SK-N-SH (cell line): ENCODE results near the gene CRYBA2. TPM values are rescaled to one million over a fixed set of nuclear protein-coding genes. Genes with fewer than 3 reads are reported as not detected.

Experiments
- CTCF ChIA-PET: fragments of 300-600, 350-600 bp; formaldehyde crosslinking; extraction: SDS; loops from one replicate; lab custom pipeline; 2021; lab: Yijun Ruan, JAX
- POLR2A ChIA-PET: fragments of 350-600 bp; sonication (Branson Sonifier 250); formaldehyde crosslinking; extraction: SDS; loops from one replicate; lab custom pipeline; 2020; ENCODE audit warnings: antibody characterized with exemption, inconsistent platforms; lab: Yijun Ruan, JAX
- DNase-seq: peaks from one replicate; pipeline ENCODE4 v3.0.0; 2012
- H2AFZ ChIP-seq: fragments of 200-600 bp; sonication (generic); 2 replicates; pipeline ENCODE4 v1.8.1; 2016; ENCODE audit warnings: antibody characterized with exemption, mild to moderate bottlenecking, low read depth
- H3F3A ChIP-seq: fragments of 200-600 bp; sonication (generic); replicated peaks from 2 replicates; pipeline ENCODE3; 2016; ENCODE audit warnings: antibody characterized with exemption, mild to moderate bottlenecking; ENCODE audit not compliant: insufficient read depth
- H3K27ac ChIP-seq, 2 experiments: fragments of 200-500 bp in 1 of 2; fragments of 200-600 bp in 1 of 2; sonication (Bioruptor generic) in 1 of 2; sonication (generic), shearing (Covaris generic) in 1 of 2; 2 replicates each; pipeline versions ENCODE4 v1.5.1 to v1.6.1; 2014 to 2016; ENCODE audit warnings: low read depth in 2 of 2, inconsistent platforms in 1 of 2, low read length in 1 of 2, mild to moderate bottlenecking in 1 of 2, mixed read lengths in 1 of 2
- H3K27me3 ChIP-seq: fragments of 200-600 bp; sonication (generic), shearing (Covaris generic); 2 replicates; pipeline ENCODE4 v1.6.1; 2016; ENCODE audit warnings: mixed run types; ENCODE audit not compliant: insufficient read depth
- H3K36me3 ChIP-seq, 2 experiments: fragments of 200-500 bp in 1 of 2; fragments of 200-600 bp in 1 of 2; sonication (Bioruptor generic) in 1 of 2; sonication (generic) in 1 of 2; replicated peaks in 1 of 2; 2 replicates each; pipeline versions ENCODE3 to v1.5.1; 2014 to 2016; ENCODE audit warnings: low read length in 1 of 2, mild to moderate bottlenecking in 1 of 2; ENCODE audit not compliant: insufficient read depth in 2 of 2, control insufficient read depth in 1 of 2
- H3K4me1 ChIP-seq, 2 experiments: fragments of 200-500 bp in 1 of 2; fragments of 200-600 bp in 1 of 2; sonication (Bioruptor generic) in 1 of 2; sonication (generic), shearing (Covaris generic) in 1 of 2; 2 replicates each; pipeline versions ENCODE4 v1.5.1 to v1.6.1; 2014 to 2016; ENCODE audit warnings: low read depth in 1 of 2, low read length in 1 of 2, mixed run types in 1 of 2; ENCODE audit not compliant: insufficient read depth in 2 of 2, control insufficient read depth in 1 of 2
- H3K4me2 ChIP-seq: fragments of 200-600 bp; sonication (generic), shearing (Covaris generic); 2 replicates; pipeline ENCODE4 v1.6.1; 2017; ENCODE audit warnings: mixed run types
- H3K4me3 ChIP-seq, 2 experiments: fragments of 200-500 bp in 1 of 2; fragments of 200-600 bp in 1 of 2; sonication (Bioruptor generic) in 1 of 2; sonication (generic), shearing (Covaris generic) in 1 of 2; 2 replicates each; pipeline versions ENCODE4 v1.5.1 to v1.8.1; 2014 to 2016; ENCODE audit warnings: low read depth in 2 of 2, inconsistent platforms in 1 of 2, low read length in 1 of 2, mild to moderate bottlenecking in 1 of 2, mixed read lengths in 1 of 2, moderate library complexity in 1 of 2
- H3K79me2 ChIP-seq: fragments of 200-600 bp; sonication (generic); 2 replicates; pipeline ENCODE4 v1.8.1; 2017; ENCODE audit warnings: mild to moderate bottlenecking; ENCODE audit not compliant: insufficient read depth
- H3K9ac ChIP-seq: fragments of 200-600 bp; sonication (generic); 2 replicates; pipeline ENCODE4 v1.6.1; 2017; ENCODE audit warnings: mixed run types
- H3K9me2 ChIP-seq: fragments of 200-600 bp; sonication (generic); 2 replicates; pipeline ENCODE4 v1.6.1; 2017; ENCODE audit warnings: mixed run types
- H3K9me3 ChIP-seq: fragments of 200-600 bp; sonication (generic); 2 replicates; pipeline ENCODE4 v1.6.1; 2017; ENCODE audit warnings: mixed run types, mild to moderate bottlenecking, moderate library complexity
- H4K20me1 ChIP-seq: fragments of 200-600 bp; sonication (generic); 2 replicates; pipeline ENCODE4 v1.6.1; 2017; ENCODE audit warnings: mild to moderate bottlenecking, mixed run types; ENCODE audit not compliant: insufficient read depth
- ELF1 ChIP-seq: IDR thresholded peaks from 2 replicates; pipeline ENCODE4 v1.4.0; 2012
- EP300 ChIP-seq, 2 experiments: IDR thresholded peaks; 2 replicates each; pipeline versions ENCODE4 v1.4.0 to v1.6.1; 2012; ENCODE audit warnings: borderline replicate concordance in 1 of 2, low read depth in 1 of 2, low read length in 1 of 2
- EZH2phosphoT487 ChIP-seq: fragments of 200-600 bp; sonication (generic); IDR thresholded peaks from 2 replicates; pipeline ENCODE4 v1.6.1; 2017; ENCODE audit warnings: low read depth, mixed run types, mild to moderate bottlenecking, antibody characterized with exemption, moderate library complexity, borderline replicate concordance
- FOXJ3 ChIP-seq: sonication (generic); formaldehyde crosslinking; IDR thresholded peaks from 2 replicates; pipeline ENCODE4 v1.5.1; 2020; ENCODE audit warnings: mild to moderate bottlenecking, missing genetic modification reagents
- FOXM1 ChIP-seq: IDR thresholded peaks from 2 replicates; pipeline ENCODE4 v1.4.0; 2012; ENCODE audit warnings: low read depth, mild to moderate bottlenecking
- GABPA ChIP-seq: IDR thresholded peaks from 2 replicates; pipeline ENCODE4 v1.4.0; 2012; ENCODE audit warnings: low read depth, mild to moderate bottlenecking
- JUND ChIP-seq: IDR thresholded peaks from 2 replicates; pipeline ENCODE4 v1.4.0; 2012
- NFIC ChIP-seq: IDR thresholded peaks from 2 replicates; pipeline ENCODE4 v1.4.0; 2012; ENCODE audit warnings: borderline replicate concordance
- NRF1 ChIP-seq: IDR thresholded peaks from 2 replicates; pipeline ENCODE4 v1.6.1; 2012; ENCODE audit warnings: low read depth, mild to moderate bottlenecking, low read length
- POLR2AphosphoS5 ChIP-seq: IDR thresholded peaks from 2 replicates; pipeline ENCODE4 v1.6.1; 2012; ENCODE audit warnings: low read depth, low read length
- RXRA ChIP-seq: IDR thresholded peaks from 2 replicates; pipeline ENCODE4 v1.4.0; 2012; ENCODE audit warnings: low read depth, mild to moderate bottlenecking, borderline replicate concordance
- SMC3 ChIP-seq: IDR thresholded peaks from 2 replicates; pipeline ENCODE4 v1.6.1; 2012; ENCODE audit warnings: low read depth, low read length, improper control_type of control experiment
- TAF1 ChIP-seq: IDR thresholded peaks from 2 replicates; pipeline ENCODE4 v1.6.1; 2012; ENCODE audit warnings: low read depth, mild to moderate bottlenecking, low read length, moderate library complexity, borderline replicate concordance
- TCF12 ChIP-seq: IDR thresholded peaks from 2 replicates; pipeline ENCODE4 v1.4.0; 2012
- TEAD4 ChIP-seq: IDR thresholded peaks from 2 replicates; pipeline ENCODE4 v1.4.0; 2012; ENCODE audit warnings: mild to moderate bottlenecking, borderline replicate concordance; ENCODE audit not compliant: insufficient read depth
- WGBS: methylation state at CpG from one replicate; pipeline ENCODE4 v1.1.6; 2017; ENCODE audit warnings: low lambda C conversion rate; 5-methylcytosine and 5-hydroxymethylcytosine counted together
- polyA plus RNA-seq, 3 experiments: library from polyadenylated mRNA; depleted of rRNA; stranded (reverse); fragments of >200 nt; gene quantifications; 2 replicates each; pipeline ENCODE4 v1.2.3, GENCODE V29; 2012
- TF ChIP-seq, protein P1 (sequence below): IDR thresholded peaks from 2 replicates; pipeline ENCODE4; 2012
- TF ChIP-seq, protein P2 (sequence below): fragments of 200-600 bp; sonication (generic); IDR thresholded peaks from 2 replicates; pipeline ENCODE4 v1.6.1; 2017; ENCODE audit warnings: antibody characterized with exemption, mild to moderate bottlenecking, moderate library complexity
- TF ChIP-seq, protein P3 (sequence below): IDR thresholded peaks from 2 replicates; pipeline ENCODE4 v1.6.1; 2012; ENCODE audit warnings: mild to moderate bottlenecking, low read depth, low read length, moderate library complexity

Gene CRYBA2
- polyA plus RNA-seq, 1 of the 3 experiments (the other 2 are of a cell fraction): not detected

DNA sequence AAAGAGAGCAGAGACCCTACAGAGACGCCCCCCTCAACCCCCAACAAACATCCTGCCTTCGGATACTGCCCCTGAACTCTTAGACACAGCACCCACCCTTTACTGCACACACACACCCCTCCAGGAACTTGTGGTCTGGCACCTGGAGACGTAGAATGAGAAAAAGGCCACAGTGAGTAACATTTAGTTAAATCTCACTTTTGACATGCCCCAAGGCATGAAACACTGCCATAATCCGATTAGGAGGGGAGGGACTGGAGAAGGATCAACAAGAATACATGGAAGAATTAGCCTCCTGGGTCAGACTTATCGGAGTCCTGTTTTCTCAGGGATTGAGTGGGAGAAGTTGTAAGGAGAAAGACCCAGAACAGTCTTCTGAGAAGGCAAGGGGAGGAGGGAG, 29.6 kb downstream of the CRYBA2 start:
- H3K4me2 ChIP-seq: peak overlapping the region; percentile 63
- no peaks in the 10 kb centered on the region for H3K36me3 ChIP-seq
- H3K79me2 ChIP-seq: no peaks in the 10 kb centered on the region
- peaks cover 8 to 32% of the 10 kb centered on the region in 2 experiments; a peak in 2 of 4 replicates for H3K4me1 ChIP-seq
- peaks cover 23% of the 10 kb centered on the region for H3K27me3 ChIP-seq
- TF ChIP-seq TCF12 (no peak), ELF1 (no peak), RXRA (no peak), TAF1 (no peak), FOXJ3 (no peak), NRF1 (no peak), NFIC (no peak), TEAD4 (no peak), JUND (no peak), EP300 (IDR thresholded peaks at IDR 0.05; ENCODE audit: borderline replicate concordance in 1 of 2, low read depth in 1 of 2, low read length in 1 of 2) (no peak), SMC3 (no peak), GABPA (no peak), POLR2AphosphoS5 (no peak), FOXM1 (no peak), EZH2phosphoT487 (no peak)
- TF ChIP-seq, protein P1, sequence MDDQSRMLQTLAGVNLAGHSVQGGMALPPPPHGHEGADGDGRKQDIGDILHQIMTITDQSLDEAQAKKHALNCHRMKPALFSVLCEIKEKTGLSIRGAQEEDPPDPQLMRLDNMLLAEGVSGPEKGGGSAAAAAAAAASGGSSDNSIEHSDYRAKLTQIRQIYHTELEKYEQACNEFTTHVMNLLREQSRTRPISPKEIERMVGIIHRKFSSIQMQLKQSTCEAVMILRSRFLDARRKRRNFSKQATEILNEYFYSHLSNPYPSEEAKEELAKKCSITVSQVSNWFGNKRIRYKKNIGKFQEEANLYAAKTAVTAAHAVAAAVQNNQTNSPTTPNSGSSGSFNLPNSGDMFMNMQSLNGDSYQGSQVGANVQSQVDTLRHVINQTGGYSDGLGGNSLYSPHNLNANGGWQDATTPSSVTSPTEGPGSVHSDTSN: no peak
- TF ChIP-seq, protein P2, sequence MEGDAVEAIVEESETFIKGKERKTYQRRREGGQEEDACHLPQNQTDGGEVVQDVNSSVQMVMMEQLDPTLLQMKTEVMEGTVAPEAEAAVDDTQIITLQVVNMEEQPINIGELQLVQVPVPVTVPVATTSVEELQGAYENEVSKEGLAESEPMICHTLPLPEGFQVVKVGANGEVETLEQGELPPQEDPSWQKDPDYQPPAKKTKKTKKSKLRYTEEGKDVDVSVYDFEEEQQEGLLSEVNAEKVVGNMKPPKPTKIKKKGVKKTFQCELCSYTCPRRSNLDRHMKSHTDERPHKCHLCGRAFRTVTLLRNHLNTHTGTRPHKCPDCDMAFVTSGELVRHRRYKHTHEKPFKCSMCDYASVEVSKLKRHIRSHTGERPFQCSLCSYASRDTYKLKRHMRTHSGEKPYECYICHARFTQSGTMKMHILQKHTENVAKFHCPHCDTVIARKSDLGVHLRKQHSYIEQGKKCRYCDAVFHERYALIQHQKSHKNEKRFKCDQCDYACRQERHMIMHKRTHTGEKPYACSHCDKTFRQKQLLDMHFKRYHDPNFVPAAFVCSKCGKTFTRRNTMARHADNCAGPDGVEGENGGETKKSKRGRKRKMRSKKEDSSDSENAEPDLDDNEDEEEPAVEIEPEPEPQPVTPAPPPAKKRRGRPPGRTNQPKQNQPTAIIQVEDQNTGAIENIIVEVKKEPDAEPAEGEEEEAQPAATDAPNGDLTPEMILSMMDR: no peak
- TF ChIP-seq, protein P3, sequence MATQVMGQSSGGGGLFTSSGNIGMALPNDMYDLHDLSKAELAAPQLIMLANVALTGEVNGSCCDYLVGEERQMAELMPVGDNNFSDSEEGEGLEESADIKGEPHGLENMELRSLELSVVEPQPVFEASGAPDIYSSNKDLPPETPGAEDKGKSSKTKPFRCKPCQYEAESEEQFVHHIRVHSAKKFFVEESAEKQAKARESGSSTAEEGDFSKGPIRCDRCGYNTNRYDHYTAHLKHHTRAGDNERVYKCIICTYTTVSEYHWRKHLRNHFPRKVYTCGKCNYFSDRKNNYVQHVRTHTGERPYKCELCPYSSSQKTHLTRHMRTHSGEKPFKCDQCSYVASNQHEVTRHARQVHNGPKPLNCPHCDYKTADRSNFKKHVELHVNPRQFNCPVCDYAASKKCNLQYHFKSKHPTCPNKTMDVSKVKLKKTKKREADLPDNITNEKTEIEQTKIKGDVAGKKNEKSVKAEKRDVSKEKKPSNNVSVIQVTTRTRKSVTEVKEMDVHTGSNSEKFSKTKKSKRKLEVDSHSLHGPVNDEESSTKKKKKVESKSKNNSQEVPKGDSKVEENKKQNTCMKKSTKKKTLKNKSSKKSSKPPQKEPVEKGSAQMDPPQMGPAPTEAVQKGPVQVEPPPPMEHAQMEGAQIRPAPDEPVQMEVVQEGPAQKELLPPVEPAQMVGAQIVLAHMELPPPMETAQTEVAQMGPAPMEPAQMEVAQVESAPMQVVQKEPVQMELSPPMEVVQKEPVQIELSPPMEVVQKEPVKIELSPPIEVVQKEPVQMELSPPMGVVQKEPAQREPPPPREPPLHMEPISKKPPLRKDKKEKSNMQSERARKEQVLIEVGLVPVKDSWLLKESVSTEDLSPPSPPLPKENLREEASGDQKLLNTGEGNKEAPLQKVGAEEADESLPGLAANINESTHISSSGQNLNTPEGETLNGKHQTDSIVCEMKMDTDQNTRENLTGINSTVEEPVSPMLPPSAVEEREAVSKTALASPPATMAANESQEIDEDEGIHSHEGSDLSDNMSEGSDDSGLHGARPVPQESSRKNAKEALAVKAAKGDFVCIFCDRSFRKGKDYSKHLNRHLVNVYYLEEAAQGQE: no peak; the same call in 1 of the 2 replicates
- TF ChIP-seq, all 33 proteins: peak for 0
- WGBS: 9% methylated on average over 5 of the region's 5 CpGs
- 0 out of 2 replicates have a peak overlapping the region, but pooled peaks have one; percentile 13 for H3K9ac ChIP-seq
- no peak for DNase-seq
- no peaks in the 10 kb centered on the region for H4K20me1 ChIP-seq
- H3F3A ChIP-seq: peaks cover 5% of the 10 kb centered on the region
- no peaks in the 10 kb centered on the region for H3K9me2 ChIP-seq
- peak overlapping the region in 1 of 2 experiments; percentile 63; a peak in 3 of 4 replicates for H3K4me3 ChIP-seq
- CTCF ChIA-PET: interaction anchor here (1.1 to 13.5 kb wide), 8 partner anchors 15 to 191 kb away, joined by 3 to 208 read pairs (median 8); partner anchors contain the start of genes CRYBA2 and FEV
- POLR2A ChIA-PET: interaction anchor here (0.9 to 4.1 kb wide), 11 partner anchors 9 to 87 kb away, joined by 3 to 21 read pairs (median 6); no protein-coding TSS in a partner anchor
- no peak overlapping the region for H2AFZ ChIP-seq
- no peaks in the 10 kb centered on the region for H3K9me3 ChIP-seq
- peak overlapping the region; percentile 47 to 99; a peak in 3 of 4 replicates for H3K27ac ChIP-seq
